Ishikawa (cell line): ENCODE data around the gene WNT8B.

ENCODE experiments used
- CEBPB ChIP-seq: IDR thresholded peaks from 2 replicates; pipeline ENCODE4 v1.6.1; 2012
- CREB1 ChIP-seq: IDR thresholded peaks from 2 replicates; pipeline ENCODE4 v1.6.1; 2012; ENCODE audit warnings: low read depth
- EGR1 ChIP-seq: IDR thresholded peaks from 2 replicates; pipeline ENCODE4 v1.6.1; 2012
- EP300 ChIP-seq: IDR thresholded peaks from 2 replicates; pipeline ENCODE4 v1.6.1; 2012; ENCODE audit warnings: borderline replicate concordance
- FOXM1 ChIP-seq: IDR thresholded peaks from 2 replicates; pipeline ENCODE4 v1.6.1; 2012; ENCODE audit warnings: low read depth, borderline replicate concordance
- MAX ChIP-seq: IDR thresholded peaks from 2 replicates; pipeline ENCODE4 v1.6.1; 2012
- NFIC ChIP-seq: IDR thresholded peaks from 2 replicates; pipeline ENCODE4 v1.6.1; 2012
- RAD21 ChIP-seq: IDR thresholded peaks from 2 replicates; pipeline ENCODE4 v1.6.1; 2012; ENCODE audit warnings: low read depth
- REST ChIP-seq: IDR thresholded peaks from 2 replicates; pipeline ENCODE4 v1.6.1; 2012; ENCODE audit warnings: low read depth, mild to moderate bottlenecking
- TAF1 ChIP-seq: IDR thresholded peaks from 2 replicates; pipeline ENCODE4 v1.6.1; 2012; ENCODE audit warnings: low read depth, mild to moderate bottlenecking
- TCF12 ChIP-seq: IDR thresholded peaks from 2 replicates; pipeline ENCODE4 v1.6.1; 2012; ENCODE audit warnings: low read depth
- TEAD4 ChIP-seq: IDR thresholded peaks from 2 replicates; pipeline ENCODE4 v1.6.1; 2012
- USF1 ChIP-seq: IDR thresholded peaks from 2 replicates; pipeline ENCODE4 v1.6.1; 2012
- YY1 ChIP-seq: IDR thresholded peaks from 2 replicates; pipeline ENCODE4 v1.6.1; 2012; ENCODE audit warnings: low read depth
- ZBTB7A ChIP-seq: IDR thresholded peaks from 2 replicates; pipeline ENCODE4 v1.6.1; 2012; ENCODE audit warnings: low read depth

The WNT8B gene

GRCh38 chr10:100485801-100486495 lies 23.1 kb downstream of the WNT8B start:
- TF ChIP-seq YY1 = no peak
- no peak for TF ChIP-seq TCF12
- no peak for TF ChIP-seq TAF1
- TF ChIP-seq NFIC = no peak
- TF ChIP-seq FOXM1 = no peak
- no peak for TF ChIP-seq EGR1
- no peak for TF ChIP-seq REST
- no peak for TF ChIP-seq USF1
- TF ChIP-seq RAD21 = no peak
- no peak for TF ChIP-seq TEAD4
- no peak for TF ChIP-seq ZBTB7A
- no peak for TF ChIP-seq CREB1
- TF ChIP-seq CEBPB = no peak
- TF ChIP-seq EP300 = no peak
- TF ChIP-seq MAX = no peak

GRCh38 chr10:100487529-100487928 lies 24.7 kb downstream of the WNT8B start:
- TF ChIP-seq TAF1 = no peak
- no peak for TF ChIP-seq RAD21
- no peak for TF ChIP-seq TCF12
- no peak for TF ChIP-seq EP300
- TF ChIP-seq TEAD4 = no peak
- TF ChIP-seq USF1 = no peak
- TF ChIP-seq ZBTB7A = no peak
- no peak for TF ChIP-seq YY1
- no peak for TF ChIP-seq CREB1
- no peak for TF ChIP-seq MAX
- TF ChIP-seq EGR1 = no peak
- no peak for TF ChIP-seq NFIC
- TF ChIP-seq FOXM1 = no peak
- no peak for TF ChIP-seq REST
- no peak for TF ChIP-seq CEBPB

DNA sequence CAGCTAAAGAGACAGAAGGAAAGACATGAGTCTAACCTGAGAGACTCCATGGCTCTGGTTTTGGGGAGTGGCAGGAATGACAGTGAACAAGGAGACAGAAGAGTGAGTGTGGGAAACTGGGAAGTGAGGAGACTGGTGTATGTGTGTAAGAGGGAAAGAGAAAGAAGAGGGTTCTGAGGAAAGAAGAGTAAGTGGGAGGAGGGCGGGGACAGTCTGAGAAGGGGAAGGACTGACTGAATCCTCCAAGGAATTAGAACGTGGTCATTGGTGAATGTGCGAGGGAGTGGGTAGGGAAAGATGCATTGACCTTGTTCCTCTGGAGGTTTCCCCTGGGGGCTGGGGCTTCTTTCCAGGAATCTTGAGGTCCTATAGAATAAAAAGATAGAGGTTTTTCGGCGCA lies 26.6 kb downstream of the WNT8B start:
- TF ChIP-seq ZBTB7A (no peak), FOXM1 (no peak), TCF12 (no peak), CREB1 (no peak), YY1 (no peak), TEAD4 (no peak), RAD21 (no peak), CEBPB (no peak), NFIC (no peak), EP300 (no peak), EGR1 (no peak), MAX (no peak), USF1 (no peak), TAF1 (no peak), REST (no peak)

DNA sequence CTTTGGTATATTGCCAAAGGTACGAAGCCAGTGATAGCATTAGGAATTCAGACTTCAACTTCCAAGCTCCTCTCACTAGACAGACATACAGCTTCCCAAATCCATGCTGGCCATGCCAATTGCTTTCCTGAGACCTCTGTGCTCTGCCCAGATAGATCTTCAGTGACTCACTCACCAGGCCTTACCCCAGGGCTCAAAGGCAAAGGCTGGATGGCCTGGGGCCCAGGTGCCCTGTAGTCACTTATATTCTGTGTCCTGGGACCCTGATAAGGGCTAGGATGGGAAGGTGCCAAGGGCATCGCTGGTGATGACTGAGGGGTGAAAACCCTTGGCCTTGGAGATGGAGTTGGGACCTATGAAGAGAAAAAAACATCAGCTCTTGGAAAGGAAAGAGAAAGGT lies 27.7 kb downstream of the WNT8B start:
- TF ChIP-seq EP300 (no peak), CEBPB (no peak), CREB1 (no peak)
